Left cardiac atrium (tissue), 4 donors: ENCODE data around the gene SETD7. TPM values are rescaled to one million over a fixed set of nuclear protein-coding genes. Genes with fewer than 3 reads are reported as not detected.
A peak's percentile ranks its signal among the peaks of the same experiment; 100 is the strongest.
"Not testable (repeated sequence)": the region's sequence is repeated elsewhere in the genome, so short reads cannot be mapped to it uniquely, and the experiment has no call there.

Source experiments
- ATAC-seq, 2 donors: fragments of 200-7000 bp; cut with Tn5 transposase; one replicate each; pipeline ENCODE4 v1.9.1; 2020; ENCODE audit warnings: mild to moderate bottlenecking in 2 of 2, moderate library complexity in 2 of 2
- DNase-seq: peaks from one replicate; pipeline ENCODE4 v3.0.0-alpha.2; 2020
- intact Hi-C, 2 donors: fragments of 100-400 bp; cut with DNase I; formaldehyde crosslinking; loops; one replicate each; pipeline versions ENCODE4 v1.14.1 to v1.15.1; 2022 to 2023
- total RNA-seq, 2 donors: library from RNA; stranded (reverse); fragmentation: NEBNext Ultra II Directional; extraction: Animal tissue kit (Norgen Biotek cat#: 25700); gene quantifications; one replicate each; pipeline ENCODE4 v1.2.1, GENCODE V29; 2021
- donor health status: DM: no; HTN: yes; CAD: no.
- donor health status: DM: no; HTN: yes; CAD: no; lungs with severe emphysema.
- donor health status: DM: yes; HTN: yes; CAD: no.
- donor health status: Dilated cardiomyopathy.

Gene SETD7
- total RNA-seq, 2 donors from 2014 or later, result 51.6 to 52.1 TPM

DNA sequence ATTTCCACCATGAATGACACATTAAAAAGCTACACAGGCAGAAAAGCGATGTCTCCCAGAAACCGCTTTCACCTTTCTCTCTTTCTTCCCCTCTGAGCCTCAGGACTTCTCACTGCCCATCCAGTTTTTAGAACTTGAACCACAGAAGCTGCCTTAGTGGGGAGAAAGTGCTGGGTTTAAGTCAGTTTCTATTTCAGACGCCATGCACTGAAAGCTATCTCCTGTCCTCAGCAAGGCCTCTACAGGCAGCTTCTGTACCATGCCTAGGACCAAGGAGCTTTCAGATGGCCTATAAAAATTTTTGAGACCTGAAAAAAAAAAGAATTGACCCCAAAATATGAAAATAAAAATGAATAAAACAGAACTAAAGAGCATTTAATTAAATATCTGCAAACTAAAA, 67.6 kb downstream of the SETD7 start:
- no peak for DNase-seq
- ATAC-seq, result no peak
- intact Hi-C loops, result no loop called here

DNA sequence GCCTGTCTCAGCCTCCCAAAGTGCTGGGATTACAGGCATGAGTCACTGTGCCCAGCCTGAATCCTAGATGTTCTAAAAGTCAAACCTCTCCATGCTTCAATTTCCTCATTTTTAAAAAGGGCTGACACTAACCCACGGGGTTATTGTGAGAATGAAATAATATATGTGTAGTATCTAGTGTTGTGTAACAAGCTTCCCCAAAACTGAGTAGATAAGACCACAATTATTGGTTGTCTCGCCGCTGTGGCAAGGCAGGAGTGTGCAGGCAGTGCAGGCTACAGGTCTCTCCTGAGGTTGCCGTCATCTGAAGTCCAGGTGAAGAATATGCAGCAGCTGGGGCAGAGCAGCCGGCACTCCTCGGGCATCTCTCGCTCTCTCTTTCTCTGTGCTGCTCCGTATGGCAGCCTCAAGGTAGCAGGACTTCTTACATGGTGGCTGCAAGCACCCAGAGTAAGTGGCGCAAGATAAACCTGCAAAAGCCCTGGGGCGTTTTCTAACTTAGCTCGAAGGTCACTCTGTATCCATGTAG, 71.2 kb downstream of the SETD7 start:
- DNase-seq (no peak), ATAC-seq (no peak)
- intact Hi-C loops, result no loop called here

DNA sequence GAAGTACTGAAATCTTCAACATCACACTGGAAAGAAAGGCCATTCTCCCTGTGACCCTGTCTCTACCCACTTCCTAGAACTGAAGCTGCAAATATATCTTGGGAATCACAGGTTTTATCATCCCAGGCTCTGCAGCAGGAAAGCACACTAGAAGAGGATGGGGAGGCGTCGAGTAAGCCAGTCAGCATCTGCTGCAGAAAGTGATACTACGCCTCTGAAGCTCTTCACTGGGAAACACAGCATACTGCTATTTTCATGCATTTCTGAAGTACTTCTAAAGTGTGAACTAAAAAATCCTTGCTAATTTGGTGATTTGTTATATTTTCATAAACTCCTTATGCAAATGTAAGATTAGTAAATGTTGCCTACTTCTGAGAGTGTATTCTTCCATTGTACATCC, 73.0 kb downstream of the SETD7 start:
- no peak for ATAC-seq

DNA sequence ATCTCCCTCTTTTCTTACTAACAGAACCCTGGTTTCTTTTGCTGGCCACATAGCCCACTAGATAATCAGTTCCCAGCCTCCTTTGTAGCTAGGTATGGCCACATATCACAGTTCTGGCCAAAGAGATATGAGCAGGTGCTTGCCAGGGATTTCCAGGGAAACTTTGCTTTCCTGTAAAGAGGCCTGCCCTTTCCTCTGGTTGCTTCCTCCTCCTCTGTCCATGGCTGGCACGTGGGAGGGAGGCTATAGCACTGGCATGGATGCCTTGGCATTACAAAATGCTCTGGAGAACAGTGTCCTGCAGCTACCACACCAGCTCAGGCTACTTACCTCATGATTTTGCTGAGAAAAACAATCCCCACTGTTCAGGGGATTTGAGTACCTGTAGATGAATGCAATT, 74.6 kb downstream of the SETD7 start:
- peak in 1 of 2 donors; percentile 82 for ATAC-seq
- no peak for DNase-seq
- intact Hi-C loops, result no loop called here

More for the DNA sequence above, 73.0 kb downstream of the SETD7 start:
- DNase-seq, result no peak
- intact Hi-C loops, result no loop called here

DNA sequence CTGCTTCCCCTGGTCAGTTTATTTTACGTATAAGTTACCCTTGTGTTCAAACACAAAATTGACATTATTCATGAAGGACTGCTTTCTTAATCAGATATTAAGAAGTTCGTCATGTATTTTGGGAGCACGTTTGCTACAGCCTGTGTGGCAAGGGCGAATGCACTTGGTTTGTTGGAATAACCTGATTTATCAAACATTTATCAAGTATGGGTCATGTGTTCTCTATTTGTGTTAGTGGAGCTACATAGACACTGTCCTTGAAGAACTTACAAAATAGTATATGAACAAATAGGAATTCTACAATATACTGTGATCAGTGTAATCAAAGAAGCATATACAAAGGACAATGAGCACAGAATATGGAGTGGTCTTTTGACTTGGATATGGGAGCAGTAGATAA, 79.7 kb downstream of the SETD7 start:
- intact Hi-C loops, result no loop called here
- ATAC-seq (no peak), DNase-seq (no peak)

DNA sequence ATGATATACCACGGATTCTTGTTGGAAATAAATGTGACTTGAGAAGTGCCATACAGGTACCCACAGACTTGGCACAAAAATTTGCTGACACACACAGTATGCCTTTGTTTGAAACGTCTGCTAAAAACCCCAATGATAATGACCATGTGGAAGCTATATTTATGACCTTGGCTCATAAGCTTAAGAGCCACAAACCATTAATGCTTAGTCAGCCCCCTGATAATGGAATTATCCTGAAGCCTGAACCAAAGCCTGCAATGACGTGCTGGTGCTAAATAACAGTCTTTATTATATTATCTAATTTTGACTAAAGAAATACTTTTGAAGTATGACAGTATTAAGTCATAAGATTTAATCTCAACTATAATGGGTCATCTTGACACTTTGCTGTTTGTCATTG, 83.2 kb downstream of the SETD7 start:
- ATAC-seq, result no peak
- intact Hi-C loops, result no loop called here
- DNase-seq, result no peak

DNA sequence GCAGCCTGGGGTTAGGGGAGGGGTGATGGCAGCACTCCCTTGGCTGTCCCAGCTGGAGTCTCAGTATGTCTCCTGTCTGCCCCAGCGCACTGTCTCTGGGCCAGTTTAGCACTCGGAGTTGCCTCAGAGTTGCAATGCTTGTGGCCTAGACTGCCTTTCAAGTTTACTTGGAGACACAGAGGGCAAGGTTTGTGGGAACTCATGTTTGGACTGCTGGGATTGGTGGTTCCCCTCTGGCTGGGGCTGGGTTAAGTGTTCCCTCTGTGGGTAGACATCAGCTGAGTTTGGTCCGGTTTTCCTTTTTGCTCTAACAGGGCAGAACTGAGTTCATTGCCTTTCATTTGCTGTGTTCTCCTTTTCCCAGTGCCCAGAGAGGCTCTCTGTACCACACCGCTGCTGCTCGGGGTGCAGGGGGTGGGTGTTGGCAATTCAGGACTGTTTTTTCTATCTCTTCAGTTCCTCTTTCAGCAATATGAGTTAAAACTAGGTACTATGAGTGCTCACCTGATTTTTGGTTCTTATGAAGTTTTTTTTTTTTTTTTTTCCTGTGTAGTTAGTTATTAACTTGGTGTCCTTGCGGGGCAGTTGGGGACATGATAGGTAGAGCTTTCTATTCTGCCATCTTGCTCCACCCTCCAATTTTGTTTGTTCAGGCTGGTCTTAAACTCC, 84.9 kb downstream of the SETD7 start:
- DNase-seq, result no peak
- no peak for ATAC-seq
- intact Hi-C loops, result no loop called here

DNA sequence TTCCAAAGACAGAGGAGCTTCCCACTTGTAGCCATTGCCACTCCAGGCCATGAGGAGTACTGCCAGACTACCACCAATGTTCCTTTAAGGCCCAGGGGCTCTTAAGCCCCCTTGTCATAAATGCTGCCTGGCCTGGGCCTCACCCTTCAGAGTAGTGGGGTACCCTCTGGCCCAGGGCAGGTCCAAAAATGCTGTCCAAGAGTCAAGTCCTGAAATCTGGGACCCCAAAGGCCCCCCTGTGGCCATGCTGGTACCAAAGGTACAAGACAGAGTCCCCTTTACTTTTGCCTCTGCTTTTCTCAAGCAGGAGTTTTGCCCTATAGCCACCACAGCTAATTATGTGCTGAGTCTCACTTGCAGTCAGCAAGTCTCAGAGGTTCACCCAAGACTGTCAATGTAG, 85.7 kb downstream of the SETD7 start:
- ATAC-seq (peak in 1 of 2 donors; percentile 15), DNase-seq (no peak)
- intact Hi-C loops, result no loop called here

DNA sequence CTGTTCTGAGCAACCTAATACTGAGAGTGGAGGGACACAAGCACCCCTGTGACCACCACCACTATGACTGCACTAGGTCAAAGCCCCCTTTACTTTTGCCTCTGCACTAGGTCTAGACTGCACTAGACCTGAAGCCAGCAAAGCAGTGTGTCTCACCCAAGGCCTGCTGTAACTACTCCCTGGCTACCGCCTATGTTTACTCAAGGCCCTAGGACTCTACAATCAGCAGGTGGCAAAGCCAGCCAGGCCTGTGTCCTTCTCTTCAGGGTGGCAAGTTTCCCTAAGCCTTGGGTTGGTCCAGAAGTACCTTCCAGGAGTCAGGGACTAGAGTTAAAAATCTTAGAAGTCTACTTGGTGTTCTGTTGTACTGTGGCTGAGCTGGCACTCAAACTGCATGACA, 86.2 kb downstream of the SETD7 start:
- intact Hi-C loops, result no loop called here
- ATAC-seq (peak in 1 of 2 donors; percentile 18), DNase-seq (no peak)

DNA sequence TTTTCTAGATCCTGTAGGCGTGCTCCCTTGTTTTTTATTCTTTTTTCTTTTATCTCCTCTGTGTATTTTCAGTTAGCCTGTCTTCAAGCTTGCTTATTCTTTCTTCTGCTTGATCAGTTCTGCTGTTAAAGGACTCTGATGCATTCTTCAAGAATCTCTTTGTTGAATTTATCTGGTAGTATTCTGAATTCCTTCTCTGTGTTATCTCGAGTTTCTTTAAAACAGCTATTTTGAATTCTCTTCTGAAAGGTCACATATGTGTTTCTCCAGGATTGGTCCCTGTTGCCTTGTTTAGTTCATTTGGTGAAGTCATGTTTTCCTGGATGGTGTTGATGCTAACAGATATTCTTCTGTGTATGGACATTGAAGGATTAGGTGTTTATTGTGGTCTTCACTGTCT, 86.8 kb downstream of the SETD7 start:
- intact Hi-C loops, result no loop called here
- ATAC-seq (no peak), DNase-seq (no peak)

DNA sequence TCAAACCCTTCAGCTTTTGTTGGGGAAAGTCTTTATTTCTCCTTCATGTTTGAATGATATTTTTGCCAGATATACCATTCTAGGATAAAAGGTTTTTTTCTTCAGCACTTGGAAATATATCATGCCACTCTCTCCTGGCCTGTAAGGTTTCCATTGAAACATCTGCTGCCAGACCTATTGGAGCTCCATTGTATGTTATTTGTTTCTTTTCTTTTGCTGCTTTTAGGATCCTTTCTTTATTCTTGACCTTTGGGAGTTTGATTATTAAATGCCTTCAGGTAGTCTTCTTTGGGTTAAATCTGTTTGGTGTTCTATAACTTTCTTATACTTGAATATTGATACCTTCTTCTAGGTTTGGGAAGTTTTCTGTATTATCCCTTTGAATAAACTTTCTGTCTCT, 87.3 kb downstream of the SETD7 start:
- DNase-seq, intact Hi-C loops, ATAC-seq: not testable (repeated sequence)

DNA sequence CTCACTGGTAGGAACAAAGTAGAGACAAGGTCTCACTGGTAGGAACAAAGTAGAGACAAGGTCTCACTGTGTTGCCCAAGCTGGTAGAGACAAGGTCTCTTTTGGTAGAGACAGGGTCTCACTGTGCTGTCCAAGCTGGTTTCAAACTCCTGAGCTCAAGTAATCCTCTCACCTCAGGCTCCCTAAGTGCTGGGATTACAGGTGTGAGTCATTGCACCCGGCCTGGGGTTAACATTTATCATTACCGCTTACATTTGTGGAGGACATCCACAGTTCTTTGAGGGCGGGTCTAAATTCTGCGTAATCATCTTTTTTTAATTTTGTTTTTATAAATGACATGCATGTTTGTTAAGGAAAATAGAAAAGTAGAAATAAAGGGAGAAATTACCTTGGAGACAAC, 90.1 kb downstream of the SETD7 start:
- DNase-seq (no peak), ATAC-seq (no peak)
- intact Hi-C loops, result no loop called here

DNA sequence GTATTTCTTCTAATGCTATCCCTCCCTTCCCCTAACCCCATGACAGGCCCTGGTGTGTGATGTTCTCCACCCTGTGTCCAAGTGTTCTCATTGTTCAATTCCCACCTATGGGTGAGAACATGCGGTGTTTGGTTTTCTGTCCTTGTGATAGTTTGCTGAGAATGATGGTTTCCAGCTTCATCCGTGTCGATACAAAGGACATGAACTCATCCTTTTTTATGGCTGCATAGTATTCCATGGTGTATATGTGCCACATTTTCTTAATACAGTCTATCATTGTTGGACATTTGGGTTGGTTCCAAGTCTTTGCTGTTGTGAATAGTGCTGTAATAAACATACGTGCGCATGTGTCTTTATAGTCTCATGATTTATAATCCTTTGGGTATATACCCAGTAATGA, 91.5 kb downstream of the SETD7 start:
- ATAC-seq, DNase-seq, intact Hi-C loops: not testable (repeated sequence)

DNA sequence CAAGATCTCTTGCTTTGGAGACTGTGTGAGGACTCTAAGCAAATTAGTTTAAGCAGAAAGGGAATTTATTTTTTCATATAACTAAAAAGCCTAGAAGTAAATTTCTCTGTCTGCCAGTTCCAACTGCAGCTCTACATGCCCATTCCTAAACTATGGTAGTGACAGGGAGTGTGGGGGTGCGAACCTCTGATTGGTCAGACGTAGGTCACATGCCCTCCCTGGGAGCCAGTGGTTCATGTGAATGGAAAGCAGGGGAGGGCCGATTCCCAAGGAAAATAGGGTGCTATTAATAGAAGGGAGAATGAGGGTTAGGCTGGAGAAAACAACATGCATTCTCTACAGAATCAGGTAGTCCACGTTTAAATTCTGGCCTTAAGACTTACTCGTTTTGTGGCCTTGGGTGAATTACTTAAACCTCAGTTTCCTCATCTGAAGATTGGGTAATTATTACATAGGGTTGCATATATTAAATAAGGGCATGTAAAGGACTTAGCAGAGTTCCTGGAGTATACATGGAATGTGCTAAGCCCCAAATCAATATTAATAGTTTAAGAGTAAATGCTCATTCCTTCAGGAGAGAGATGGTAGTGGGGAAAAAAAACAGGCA, 94.9 kb downstream of the SETD7 start:
- ATAC-seq, result no peak
- intact Hi-C loops, result no loop called here

DNA sequence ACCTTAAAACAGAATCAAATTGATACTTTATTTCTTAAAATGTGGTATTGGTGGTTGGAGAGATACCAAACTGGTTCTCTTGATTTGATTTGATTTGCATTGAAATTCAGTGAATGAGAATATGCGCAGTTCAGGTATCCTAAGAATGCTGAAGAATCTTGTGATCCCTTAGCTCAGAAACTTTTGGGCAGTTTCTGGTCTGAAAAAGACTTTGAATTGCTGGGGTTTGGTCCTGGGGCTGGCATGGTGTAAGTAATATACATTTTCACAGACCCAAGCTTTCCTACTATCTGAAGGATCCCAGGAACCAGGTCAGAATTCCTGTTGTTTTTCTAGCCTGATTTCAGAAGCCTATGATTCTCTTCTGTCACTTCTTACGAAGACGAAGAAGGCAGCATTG, 95.5 kb downstream of the SETD7 start:
- intact Hi-C loops, result no loop called here
- ATAC-seq, result no peak

More for the DNA sequence above, 94.9 kb downstream of the SETD7 start:
- DNase-seq, result no peak

DNA sequence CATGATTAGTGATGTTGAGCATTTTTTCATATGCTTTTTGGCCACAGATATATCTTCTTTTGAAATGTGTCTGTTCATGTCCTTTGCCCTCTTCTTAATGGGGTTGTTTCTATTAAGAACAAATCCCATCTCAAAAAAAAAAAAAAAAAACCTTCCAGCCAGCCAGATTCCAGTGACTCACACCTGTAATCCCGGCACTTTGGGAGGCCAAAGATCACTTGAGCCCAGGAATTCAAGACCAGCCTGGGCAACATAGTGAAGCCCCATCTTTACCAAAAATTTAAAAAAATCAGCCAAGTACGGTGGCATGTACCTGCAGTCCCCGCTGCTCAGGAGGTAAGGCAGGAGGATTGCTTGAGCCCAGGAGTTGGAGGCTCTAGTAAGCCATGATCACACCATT, 97.0 kb downstream of the SETD7 start:
- no peak for DNase-seq
- intact Hi-C loops, result no loop called here

More for the DNA sequence above, 95.5 kb downstream of the SETD7 start:
- DNase-seq, result no peak

DNA sequence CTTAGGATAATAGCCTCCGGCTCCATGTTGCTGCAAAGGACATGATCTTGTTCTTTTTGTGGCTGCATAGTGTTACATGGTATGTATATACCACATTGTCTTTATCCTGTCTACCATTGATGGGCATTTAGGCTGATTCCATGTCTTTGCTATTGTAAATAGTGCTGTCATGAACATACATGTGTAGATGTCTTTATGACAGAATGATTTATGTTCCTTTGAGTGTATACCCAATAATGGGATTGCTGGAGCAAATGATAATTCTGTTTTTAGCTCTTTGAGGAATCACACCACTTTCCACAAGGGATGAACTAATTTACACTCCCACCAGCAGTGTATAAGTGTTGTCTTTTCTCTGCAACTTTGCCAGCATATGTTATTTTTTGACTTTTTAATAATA, 97.5 kb downstream of the SETD7 start:
- intact Hi-C loops, result no loop called here
- DNase-seq (no peak), ATAC-seq (no peak)

More for the DNA sequence above, 97.0 kb downstream of the SETD7 start:
- no peak for ATAC-seq

DNA sequence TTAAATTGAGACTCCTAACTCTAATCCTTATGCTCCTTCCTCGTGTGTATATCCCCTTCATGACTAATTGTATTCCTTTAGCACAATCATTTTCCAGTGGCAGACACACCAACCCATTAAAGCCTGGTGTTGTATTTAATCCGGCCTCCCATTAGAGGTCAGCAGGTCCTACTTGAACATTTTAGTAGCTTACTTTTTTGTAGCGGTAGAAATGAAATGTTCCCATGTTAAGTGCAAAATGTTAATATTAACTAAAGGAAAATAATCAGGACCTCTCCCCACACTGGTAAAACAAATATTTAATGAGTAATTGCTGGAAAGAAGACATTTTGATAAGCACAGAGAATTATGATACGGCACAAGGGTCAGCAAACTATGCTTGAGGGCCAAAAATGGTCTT, 98.7 kb downstream of the SETD7 start:
- intact Hi-C loops, result no loop called here
- ATAC-seq (no peak), DNase-seq (no peak)

DNA sequence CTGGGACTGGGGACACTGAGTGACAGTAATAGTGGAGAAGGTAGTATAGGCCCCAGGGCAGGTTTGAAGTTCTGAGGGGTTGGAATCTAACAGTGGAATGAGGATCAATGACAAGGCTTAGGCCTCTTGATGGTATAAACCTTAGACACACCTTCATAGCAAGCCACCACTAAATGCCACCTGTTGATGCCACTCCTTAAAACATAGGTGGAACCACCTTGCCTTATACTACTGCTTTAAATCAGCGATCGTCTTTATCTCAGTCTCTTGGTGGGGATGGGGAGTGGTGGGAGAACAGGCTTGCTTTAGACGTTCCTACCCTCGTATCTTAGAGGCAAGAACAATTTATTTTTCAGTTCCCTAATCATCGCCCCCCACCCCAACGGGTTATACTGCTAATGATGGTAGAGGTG, 100.9 kb downstream of the SETD7 start:
- intact Hi-C loops, result no loop called here
- ATAC-seq (no peak), DNase-seq (no peak)

DNA sequence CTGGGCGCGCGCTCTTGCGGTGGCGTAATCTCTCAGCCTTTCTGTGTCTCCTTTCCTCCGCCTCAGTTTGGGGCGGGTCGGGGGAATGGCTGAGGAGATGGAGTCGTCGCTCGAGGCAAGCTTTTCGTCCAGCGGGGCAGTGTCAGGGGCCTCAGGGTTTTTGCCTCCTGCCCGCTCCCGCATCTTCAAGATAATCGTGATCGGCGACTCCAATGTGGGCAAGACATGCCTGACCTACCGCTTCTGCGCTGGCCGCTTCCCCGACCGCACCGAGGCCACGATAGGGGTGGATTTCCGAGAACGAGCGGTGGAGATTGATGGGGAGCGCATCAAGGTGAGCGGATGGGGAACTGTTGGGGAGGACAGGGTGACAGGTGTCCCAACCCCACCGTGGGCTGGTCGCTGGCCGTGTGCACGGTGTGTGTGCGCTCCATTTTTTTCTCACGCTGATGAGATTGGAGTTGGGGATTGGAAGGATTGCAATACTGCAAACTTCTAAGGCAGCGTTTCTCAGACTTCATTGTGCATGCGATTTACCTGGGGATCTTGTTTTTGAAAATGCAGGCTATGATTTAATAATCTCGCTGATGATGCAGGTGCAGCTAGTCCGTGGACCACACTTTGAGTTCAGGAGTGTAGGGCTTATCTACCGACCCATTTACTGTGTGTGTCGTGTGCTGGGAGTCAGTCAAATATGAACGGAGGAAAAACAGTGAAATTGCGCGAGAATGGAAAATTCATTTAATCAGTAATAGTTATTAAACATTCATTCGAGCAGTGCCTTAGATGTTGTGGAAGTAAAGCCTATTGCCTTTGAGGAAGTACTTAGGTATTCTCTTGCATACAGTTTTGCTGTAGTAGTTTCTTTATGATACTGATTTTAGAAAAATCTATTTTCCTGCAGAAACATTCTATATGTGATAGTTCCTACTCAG, 101.6 kb downstream of the SETD7 start, which contains the start of gene RAB33B:
RAB33B (plus strand) TSS at position 11 of the 935 bp plus-strand sequence; CDS start at position 86, 75 bp downstream.
- DNase-seq (no peak), ATAC-seq (peak; percentile 1 to 2)
- intact Hi-C loops, result no loop called here
